MCF 10A (cell line): ENCODE measurements around the gene UNC50. TPM values are rescaled to one million over a fixed set of nuclear protein-coding genes. Genes with fewer than 3 reads are reported as not detected.

Experiments used
- BruUV-seq: library from RNA; stranded (reverse); fragments of 400-500 nt; replicated peaks from 2 replicates; lab custom pipeline; 2021; lab: Mats Ljungman, UMichigan
- CTCF ChIA-PET: fragments of 300-600 bp; sonication (Branson Sonifier 250); formaldehyde crosslinking; extraction: SDS; loops from one replicate; lab custom pipeline; 2021; ENCODE audit warnings: antibody characterized with exemption, inconsistent platforms; lab: Yijun Ruan, JAX
- POLR2A ChIA-PET: fragments of 300-600, 350-650 bp; sonication (Branson Sonifier 250); formaldehyde crosslinking; extraction: SDS; loops from one replicate; lab custom pipeline; 2020; ENCODE audit warnings: antibody characterized with exemption, inconsistent platforms; lab: Yijun Ruan, JAX
- DNase-seq: peaks from one replicate; pipeline ENCODE4 v3.0.0-alpha.2; 2018; ENCODE audit not compliant: unreplicated experiment
- H3K27ac Mint-ChIP-seq: one replicate; pipeline ENCODE4 v1.8.0; 2022; ENCODE audit warnings: mild to moderate bottlenecking, low read depth, mixed read lengths; ENCODE audit not compliant: unreplicated experiment
- H3K27me3 Mint-ChIP-seq: one replicate; pipeline ENCODE4 v1.8.0; 2022; ENCODE audit warnings: mixed read lengths; ENCODE audit not compliant: insufficient read depth, unreplicated experiment
- H3K36me3 Mint-ChIP-seq: one replicate; pipeline ENCODE4 v1.8.0; 2022; ENCODE audit warnings: mild to moderate bottlenecking, moderate library complexity, mixed read lengths; ENCODE audit not compliant: insufficient read depth, unreplicated experiment
- H3K4me1 Mint-ChIP-seq: one replicate; pipeline ENCODE4 v1.8.0; 2022; ENCODE audit warnings: mixed read lengths; ENCODE audit not compliant: insufficient read depth, unreplicated experiment
- H3K4me3 Mint-ChIP-seq: one replicate; pipeline ENCODE4 v1.8.0; 2022; ENCODE audit warnings: mild to moderate bottlenecking, moderate library complexity, mixed read lengths; ENCODE audit not compliant: unreplicated experiment
- H3K9me3 Mint-ChIP-seq: one replicate; pipeline ENCODE4 v1.8.0; 2022; ENCODE audit warnings: mixed read lengths; ENCODE audit not compliant: unreplicated experiment
- intact Hi-C: fragments of 100-400 bp; cut with micrococcal nuclease; formaldehyde crosslinking; loops from 2 replicates; pipeline ENCODE4 v1.14.1; 2022
- total RNA-seq: library from RNA; stranded (reverse); gene quantifications from 2 replicates; pipeline ENCODE4 v1.2.3, GENCODE V29; 2022
- TF ChIP-seq, protein P1 (sequence below): fragments of 200-600 bp; IDR thresholded peaks from one replicate; pipeline ENCODE4 v1.8.0; 2022; ENCODE audit warnings: antibody characterized with exemption, mild to moderate bottlenecking; ENCODE audit not compliant: unreplicated experiment

The UNC50 gene
- total RNA-seq, 1 experiment from 2014 or later: 36.9 TPM

- DNase-seq: no peak
- no peak overlapping the region for H3K4me3 Mint-ChIP-seq
- BruUV-seq: no TSS peak
- POLR2A ChIA-PET: interaction anchor here (1.0 kb wide), 1 partner anchor 12 kb away, joined by 3 read pairs; no protein-coding TSS in a partner anchor
- no peaks in the 10 kb centered on the region for H3K9me3 Mint-ChIP-seq
- no peaks in the 10 kb centered on the region for H3K27me3 Mint-ChIP-seq
- H3K4me1 Mint-ChIP-seq: no peaks in the 10 kb centered on the region
- H3K36me3 Mint-ChIP-seq: peaks cover 31% of the 10 kb centered on the region
- CTCF ChIA-PET: interaction anchor here (0.6 to 1.9 kb wide), 3 partner anchors 12 to 43 kb away, joined by 3 to 4 read pairs (median 3); no protein-coding TSS in a partner anchor
- TF ChIP-seq, protein P1, sequence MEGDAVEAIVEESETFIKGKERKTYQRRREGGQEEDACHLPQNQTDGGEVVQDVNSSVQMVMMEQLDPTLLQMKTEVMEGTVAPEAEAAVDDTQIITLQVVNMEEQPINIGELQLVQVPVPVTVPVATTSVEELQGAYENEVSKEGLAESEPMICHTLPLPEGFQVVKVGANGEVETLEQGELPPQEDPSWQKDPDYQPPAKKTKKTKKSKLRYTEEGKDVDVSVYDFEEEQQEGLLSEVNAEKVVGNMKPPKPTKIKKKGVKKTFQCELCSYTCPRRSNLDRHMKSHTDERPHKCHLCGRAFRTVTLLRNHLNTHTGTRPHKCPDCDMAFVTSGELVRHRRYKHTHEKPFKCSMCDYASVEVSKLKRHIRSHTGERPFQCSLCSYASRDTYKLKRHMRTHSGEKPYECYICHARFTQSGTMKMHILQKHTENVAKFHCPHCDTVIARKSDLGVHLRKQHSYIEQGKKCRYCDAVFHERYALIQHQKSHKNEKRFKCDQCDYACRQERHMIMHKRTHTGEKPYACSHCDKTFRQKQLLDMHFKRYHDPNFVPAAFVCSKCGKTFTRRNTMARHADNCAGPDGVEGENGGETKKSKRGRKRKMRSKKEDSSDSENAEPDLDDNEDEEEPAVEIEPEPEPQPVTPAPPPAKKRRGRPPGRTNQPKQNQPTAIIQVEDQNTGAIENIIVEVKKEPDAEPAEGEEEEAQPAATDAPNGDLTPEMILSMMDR: no peak
- intact Hi-C loops: no loop called here
- no peak overlapping the region for H3K27ac Mint-ChIP-seq
Observed at GRCh38 chr2:98571796-98572195, 36.6 kb upstream of the UNC50 start.

GRCh38 chr2:98572211-98572610 lies 36.2 kb upstream of the UNC50 start:
- CTCF ChIA-PET: interaction anchor here (0.6 to 0.8 kb wide), 2 partner anchors 9 to 44 kb away, joined by 3 read pairs; no protein-coding TSS in a partner anchor
- no TSS peak for BruUV-seq
- H3K4me3 Mint-ChIP-seq: no peak overlapping the region

DNA sequence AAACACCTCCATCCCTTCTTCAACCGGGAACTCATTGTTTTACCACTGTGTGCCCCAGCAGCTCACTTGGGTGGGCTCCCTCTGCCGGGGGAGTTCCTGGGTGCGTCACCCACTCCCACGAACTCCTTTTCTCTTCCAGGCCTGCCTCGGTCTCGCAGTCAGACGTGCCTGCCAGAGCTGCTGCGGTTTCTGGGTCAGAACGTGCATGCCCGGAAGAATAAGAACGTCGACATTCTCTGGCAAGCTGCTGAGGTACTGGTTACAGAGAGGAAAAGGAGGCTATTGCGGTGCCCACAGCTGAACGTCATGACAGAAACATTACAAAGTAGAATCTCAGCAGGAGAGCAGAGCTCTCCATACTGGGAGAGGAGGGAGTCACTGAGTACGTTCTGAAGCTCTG lies 35.7 kb upstream of the UNC50 start:
- CTCF ChIA-PET: interaction anchor here (0.8 kb wide), 1 partner anchor 10 kb away, joined by 3 read pairs; no protein-coding TSS in a partner anchor
- intact Hi-C loops: no loop called here
- no peaks in the 10 kb centered on the region for H3K27me3 Mint-ChIP-seq
- H3K27ac Mint-ChIP-seq: no peak overlapping the region
- POLR2A ChIA-PET: no interaction called here
- H3K36me3 Mint-ChIP-seq: peaks cover 26% of the 10 kb centered on the region
- no peaks in the 10 kb centered on the region for H3K9me3 Mint-ChIP-seq
- no peaks in the 10 kb centered on the region for H3K4me1 Mint-ChIP-seq
- H3K4me3 Mint-ChIP-seq: no peak overlapping the region
- DNase-seq: no peak
- TF ChIP-seq, protein P1: no peak
- no TSS peak for BruUV-seq

More at GRCh38 chr2:98572211-98572610, 36.2 kb upstream of the UNC50 start:
- POLR2A ChIA-PET: no interaction called here
- TF ChIP-seq, protein P1: no peak
- Mint-ChIP-seq H3K4me1 (no peaks in the 10 kb centered on the region), H3K27ac (no peak overlapping the region), H3K9me3 (no peaks in the 10 kb centered on the region), H3K27me3 (no peaks in the 10 kb centered on the region), H3K36me3 (peaks cover 26% of the 10 kb centered on the region)
- intact Hi-C loops: no loop called here
- no peak for DNase-seq

GRCh38 chr2:98573426-98573825 lies 35.0 kb upstream of the UNC50 start:
- BruUV-seq: no TSS peak
- peaks cover 26% of the 10 kb centered on the region for H3K36me3 Mint-ChIP-seq
- CTCF ChIA-PET: interaction anchor here (0.6 kb wide), 1 partner anchor 182 kb away, joined by 3 read pairs; no protein-coding TSS in a partner anchor
- H3K27me3 Mint-ChIP-seq: no peaks in the 10 kb centered on the region
- H3K9me3 Mint-ChIP-seq: no peaks in the 10 kb centered on the region
- no peak overlapping the region for H3K27ac Mint-ChIP-seq
- TF ChIP-seq, protein P1: no peak
- intact Hi-C loops: no loop called here
- POLR2A ChIA-PET: no interaction called here
- DNase-seq: no peak
- H3K4me3 Mint-ChIP-seq: no peak overlapping the region
- H3K4me1 Mint-ChIP-seq: no peaks in the 10 kb centered on the region
